HFFc6 (cell line): Measurements from ENCODE around the gene AUTS2. TPM values are rescaled to one million over a fixed set of nuclear protein-coding genes. Genes with fewer than 3 reads are reported as not detected.

Source experiments
- DNase-seq: peaks from one replicate; pipeline ENCODE4 v3.0.0-alpha.2; 2018
- H3K27ac Mint-ChIP-seq: 2 replicates; pipeline ENCODE4 v1.8.0; 2020; ENCODE audit warnings: mild to moderate bottlenecking, mixed read lengths
- H3K27me3 Mint-ChIP-seq: 2 replicates; pipeline ENCODE4 v1.8.0; 2021; ENCODE audit warnings: mild to moderate bottlenecking, moderate library complexity, mixed read lengths; ENCODE audit not compliant: insufficient read depth
- H3K36me3 Mint-ChIP-seq: 2 replicates; pipeline ENCODE4 v1.8.0; 2021; ENCODE audit warnings: low read depth, mixed read lengths
- H3K4me1 Mint-ChIP-seq: 2 replicates; pipeline ENCODE4 v1.8.0; 2020; ENCODE audit warnings: low read depth, mixed read lengths
- H3K4me3 Mint-ChIP-seq: 2 replicates; pipeline ENCODE4 v1.8.0; 2020; ENCODE audit warnings: mild to moderate bottlenecking, moderate library complexity, mixed read lengths
- H3K9me3 Mint-ChIP-seq: 2 replicates; pipeline ENCODE4 v1.8.0; 2020; ENCODE audit warnings: mild to moderate bottlenecking, mixed read lengths
- total RNA-seq, 6 experiments: library from RNA; stranded (reverse); fragmentation: NEBNext Ultra II Directional; extraction: Animal tissue kit (Norgen Biotek cat#: 25700); gene quantifications; 2 replicates in 1 of 6; 3 replicates in 5 of 6; pipeline ENCODE4 v1.2.3, GENCODE V29; 2021
- TF ChIP-seq, protein P1 (sequence below): fragments of 200-600 bp; sonication (generic); IDR thresholded peaks from 2 replicates; pipeline ENCODE4 v1.5.0; 2021; ENCODE audit warnings: antibody characterized with exemption, mild to moderate bottlenecking

The AUTS2 gene
- total RNA-seq, 6 experiments from 2014 or later = 0.02 to 0.19 (median 0.16) TPM; not detected in 2

- TF ChIP-seq, protein P1, sequence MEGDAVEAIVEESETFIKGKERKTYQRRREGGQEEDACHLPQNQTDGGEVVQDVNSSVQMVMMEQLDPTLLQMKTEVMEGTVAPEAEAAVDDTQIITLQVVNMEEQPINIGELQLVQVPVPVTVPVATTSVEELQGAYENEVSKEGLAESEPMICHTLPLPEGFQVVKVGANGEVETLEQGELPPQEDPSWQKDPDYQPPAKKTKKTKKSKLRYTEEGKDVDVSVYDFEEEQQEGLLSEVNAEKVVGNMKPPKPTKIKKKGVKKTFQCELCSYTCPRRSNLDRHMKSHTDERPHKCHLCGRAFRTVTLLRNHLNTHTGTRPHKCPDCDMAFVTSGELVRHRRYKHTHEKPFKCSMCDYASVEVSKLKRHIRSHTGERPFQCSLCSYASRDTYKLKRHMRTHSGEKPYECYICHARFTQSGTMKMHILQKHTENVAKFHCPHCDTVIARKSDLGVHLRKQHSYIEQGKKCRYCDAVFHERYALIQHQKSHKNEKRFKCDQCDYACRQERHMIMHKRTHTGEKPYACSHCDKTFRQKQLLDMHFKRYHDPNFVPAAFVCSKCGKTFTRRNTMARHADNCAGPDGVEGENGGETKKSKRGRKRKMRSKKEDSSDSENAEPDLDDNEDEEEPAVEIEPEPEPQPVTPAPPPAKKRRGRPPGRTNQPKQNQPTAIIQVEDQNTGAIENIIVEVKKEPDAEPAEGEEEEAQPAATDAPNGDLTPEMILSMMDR = no peak
- Mint-ChIP-seq H3K27me3 (no peaks in the 10 kb centered on the region), H3K4me1 (no peaks in the 10 kb centered on the region), H3K4me3 (no peak overlapping the region), H3K27ac (no peak overlapping the region), H3K9me3 (peaks cover 46% of the 10 kb centered on the region), H3K36me3 (no peaks in the 10 kb centered on the region)
- no peak for DNase-seq
Measured at GRCh38 chr7:70317356-70317755, 719.1 kb downstream of the AUTS2 start.

DNA sequence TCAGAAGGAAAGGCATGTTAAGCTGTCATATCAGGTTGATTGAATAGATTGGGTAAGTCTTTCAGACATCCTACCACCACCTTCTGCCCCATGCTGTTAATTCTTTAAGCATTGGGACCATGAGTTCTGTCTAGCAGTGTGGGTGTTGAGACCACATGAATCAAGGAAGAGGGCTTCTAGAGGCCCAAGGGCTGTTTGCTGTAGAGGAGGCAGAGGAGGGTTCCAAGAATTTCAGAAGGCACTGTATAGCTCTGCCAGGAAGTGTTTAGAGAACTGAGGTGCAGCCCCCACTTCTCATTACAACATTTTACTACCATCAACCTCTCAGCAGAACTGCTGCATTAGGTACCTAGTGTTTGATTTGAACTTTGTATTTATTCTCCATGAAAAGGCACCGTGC lies 720.2 kb downstream of the AUTS2 start:
- Mint-ChIP-seq H3K27ac (no peak overlapping the region), H3K36me3 (no peaks in the 10 kb centered on the region), H3K4me3 (no peak overlapping the region), H3K4me1 (no peaks in the 10 kb centered on the region), H3K9me3 (peaks cover 54% of the 10 kb centered on the region), H3K27me3 (no peaks in the 10 kb centered on the region)
- DNase-seq = no peak
- TF ChIP-seq, protein P1 = no peak

- Mint-ChIP-seq H3K4me1 (no peaks in the 10 kb centered on the region), H3K27ac (no peak overlapping the region), H3K36me3 (no peaks in the 10 kb centered on the region), H3K4me3 (no peak overlapping the region), H3K27me3 (no peaks in the 10 kb centered on the region), H3K9me3 (peaks cover 60% of the 10 kb centered on the region)
- TF ChIP-seq, protein P1 = no peak
- DNase-seq = no peak
Measured at GRCh38 chr7:70319057-70319456, 720.8 kb downstream of the AUTS2 start.

DNA sequence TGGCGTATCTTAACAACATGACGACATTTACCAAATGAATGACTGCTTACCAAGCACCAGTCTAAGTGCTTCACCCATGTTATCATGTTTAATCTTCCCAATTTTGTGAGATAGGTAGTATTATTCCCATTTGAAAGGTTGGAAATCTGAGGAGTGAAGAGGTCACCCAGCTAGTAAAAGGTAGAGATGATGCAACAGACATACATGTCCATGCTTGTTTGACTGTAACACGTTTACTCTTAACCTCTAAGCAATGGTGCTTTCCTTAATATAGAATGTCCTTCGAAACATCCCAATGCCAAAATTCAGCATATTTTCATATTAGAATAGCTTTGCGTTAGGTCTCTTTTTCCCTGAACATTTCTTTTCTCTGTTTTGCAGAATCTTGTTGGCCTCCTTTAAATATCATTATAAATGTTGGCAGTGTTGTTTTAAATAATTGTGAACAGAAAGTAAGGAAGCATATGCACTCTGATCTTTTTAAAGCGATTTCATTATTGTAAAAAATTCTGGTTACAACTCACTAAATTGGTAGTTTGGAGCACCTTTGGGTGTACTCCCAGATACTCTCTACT lies 722.8 kb downstream of the AUTS2 start:
- H3K4me1 Mint-ChIP-seq = no peaks in the 10 kb centered on the region
- no peaks in the 10 kb centered on the region for H3K36me3 Mint-ChIP-seq
- DNase-seq = no peak
- no peak overlapping the region for H3K4me3 Mint-ChIP-seq
- TF ChIP-seq, protein P1 = no peak
- no peaks in the 10 kb centered on the region for H3K27me3 Mint-ChIP-seq
- no peak overlapping the region for H3K27ac Mint-ChIP-seq
- H3K9me3 Mint-ChIP-seq = peaks cover 59% of the 10 kb centered on the region

DNA sequence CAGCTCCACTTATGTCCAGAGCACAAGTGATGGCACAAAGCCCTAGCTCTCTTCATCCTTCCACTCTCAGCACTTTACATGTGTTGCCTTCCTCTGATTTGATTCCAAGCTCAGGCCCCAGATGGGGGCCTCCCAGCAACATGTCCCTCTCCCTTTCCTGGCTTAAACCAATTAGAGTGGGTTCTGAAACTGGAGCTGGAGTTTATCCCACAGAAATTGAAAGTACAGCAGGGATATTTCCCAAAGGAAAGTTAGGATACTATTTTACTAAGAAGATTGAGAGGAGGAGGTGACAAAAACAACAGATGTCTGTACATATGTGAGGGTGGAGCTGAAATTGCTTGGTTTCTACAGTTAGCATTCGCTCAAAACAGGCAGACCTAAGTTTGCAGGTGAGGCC lies 724.6 kb downstream of the AUTS2 start:
- Mint-ChIP-seq H3K27ac (no peak overlapping the region), H3K4me1 (no peaks in the 10 kb centered on the region), H3K9me3 (peaks cover 58% of the 10 kb centered on the region), H3K4me3 (no peak overlapping the region), H3K36me3 (no peaks in the 10 kb centered on the region), H3K27me3 (no peaks in the 10 kb centered on the region; the same call in 1 of the 2 replicates)
- TF ChIP-seq, protein P1 = no peak
- no peak for DNase-seq
